HepG2 (cell line): Measurements from ENCODE around the gene PTPRU. TPM values are rescaled to one million over a fixed set of nuclear protein-coding genes. Genes with fewer than 3 reads are reported as not detected.

Source experiments
- ATF6 ChIP-seq: sonication (generic); formaldehyde crosslinking; conservative IDR thresholded peaks from 2 replicates; pipeline ENCODE4 v1.4.0; 2020; ENCODE audit warnings: missing genetic modification reagents
- DR1 ChIP-seq: sonication (generic); formaldehyde crosslinking; IDR thresholded peaks from 2 replicates; pipeline ENCODE4 v1.8.0; 2021; ENCODE audit warnings: mild to moderate bottlenecking, missing genetic modification reagents, inconsistent platforms
- EP300 ChIP-seq, 3 experiments: sonication (generic) in 1 of 3; formaldehyde crosslinking in 1 of 3; IDR thresholded peaks; 2 replicates each; pipeline versions ENCODE4 v1.5.1 to v1.6.1; 2011 to 2020; ENCODE audit warnings: low read depth in 2 of 3, low read length in 2 of 3, borderline replicate concordance in 1 of 3, improper control_type of control experiment in 1 of 3, mild to moderate bottlenecking in 1 of 3, missing genetic modification reagents in 1 of 3, moderate library complexity in 1 of 3
- FIP1L1 ChIP-seq: fragments of 200-400 bp; formaldehyde crosslinking; IDR thresholded peaks from 2 replicates; pipeline ENCODE4 v1.6.1; 2018; ENCODE audit warnings: low read depth, mild to moderate bottlenecking, low read length, moderate library complexity, borderline replicate concordance; ENCODE audit not compliant: insufficient read depth
- HOXA7 ChIP-seq: sonication (generic); formaldehyde crosslinking; IDR thresholded peaks from 2 replicates; pipeline ENCODE4 v1.8.1; 2022; ENCODE audit warnings: mild to moderate bottlenecking, missing genetic modification reagents, moderate library complexity
- NAIF1 ChIP-seq: sonication (generic); formaldehyde crosslinking; IDR thresholded peaks from 2 replicates; pipeline ENCODE4 v1.5.0; 2020; ENCODE audit warnings: mild to moderate bottlenecking, missing genetic modification reagents, borderline replicate concordance
- NFE2L1 ChIP-seq: sonication (generic); formaldehyde crosslinking; IDR thresholded peaks from 2 replicates; pipeline ENCODE4 v1.4.0; 2020; ENCODE audit warnings: missing genetic modification reagents, mild to moderate bottlenecking, borderline replicate concordance
- NFYB ChIP-seq: sonication (generic); formaldehyde crosslinking; IDR thresholded peaks from 2 replicates; pipeline ENCODE4 v1.4.0; 2020; ENCODE audit warnings: missing genetic modification reagents
- PHF8 ChIP-seq: sonication (generic); formaldehyde crosslinking; IDR thresholded peaks from 2 replicates; pipeline ENCODE4 v1.5.0; 2020; ENCODE audit warnings: missing genetic modification reagents
- POLR2AphosphoS2 ChIP-seq: IDR thresholded peaks from 2 replicates; pipeline ENCODE4 v1.6.1; 2011; ENCODE audit warnings: low read depth, low read length, improper control_type of control experiment
- TCF7L2 ChIP-seq: IDR thresholded peaks from 2 replicates; pipeline ENCODE4 v1.6.1; 2011; ENCODE audit warnings: mild to moderate bottlenecking, low read depth, low read length, moderate library complexity
- THAP11 ChIP-seq: IDR thresholded peaks from 2 replicates; pipeline ENCODE4 v1.6.1; 2016; ENCODE audit warnings: missing biosample characterization, missing genetic modification reagents
- THAP9 ChIP-seq: sonication (generic); formaldehyde crosslinking; IDR thresholded peaks from 2 replicates; pipeline ENCODE4; 2020; ENCODE audit warnings: missing genetic modification reagents, mild to moderate bottlenecking, borderline replicate concordance
- ZBTB21 ChIP-seq: sonication (generic); formaldehyde crosslinking; IDR thresholded peaks from 2 replicates; pipeline ENCODE4 v1.4.0; 2020; ENCODE audit warnings: missing genetic modification reagents
- ZFP37 ChIP-seq: sonication (generic); formaldehyde crosslinking; IDR thresholded peaks from 2 replicates; pipeline ENCODE4 v1.4.0; 2020; ENCODE audit warnings: missing genetic modification reagents, borderline replicate concordance
- ZMYM4 ChIP-seq: sonication (generic); formaldehyde crosslinking; IDR thresholded peaks from 2 replicates; pipeline ENCODE4 v1.8.1; 2023; ENCODE audit warnings: mild to moderate bottlenecking, missing genetic modification reagents
- ZNF10 ChIP-seq: sonication (generic); formaldehyde crosslinking; IDR thresholded peaks from 2 replicates; pipeline ENCODE4 v1.4.0; 2020; ENCODE audit warnings: mild to moderate bottlenecking, low read depth, missing genetic modification reagents, borderline replicate concordance
- ZNF143 ChIP-seq: sonication (generic); formaldehyde crosslinking; IDR thresholded peaks from 2 replicates; pipeline ENCODE4 v1.4.0; 2020; ENCODE audit warnings: missing genetic modification reagents
- ZNF331 ChIP-seq: sonication (generic); formaldehyde crosslinking; IDR thresholded peaks from 2 replicates; pipeline ENCODE4 v1.4.0; 2020; ENCODE audit warnings: missing genetic modification reagents
- ZNF337 ChIP-seq: sonication (generic); formaldehyde crosslinking; IDR thresholded peaks from 2 replicates; pipeline ENCODE4 v1.5.1; 2020; ENCODE audit warnings: missing genetic modification reagents, low read depth, mild to moderate bottlenecking, borderline replicate concordance
- ZNF446 ChIP-seq: sonication (generic); formaldehyde crosslinking; IDR thresholded peaks from 2 replicates; pipeline ENCODE4 v1.5.0; 2020; ENCODE audit warnings: mild to moderate bottlenecking, missing genetic modification reagents
- ZNF615 ChIP-seq: sonication (generic); formaldehyde crosslinking; IDR thresholded peaks from 2 replicates; pipeline ENCODE4 v1.5.0; 2020; ENCODE audit warnings: mild to moderate bottlenecking, missing genetic modification reagents, borderline replicate concordance
- ZNF652 ChIP-seq: IDR thresholded peaks from 2 replicates; pipeline ENCODE4 v1.6.1; 2016; ENCODE audit warnings: low read depth, borderline replicate concordance
- polyA plus RNA-seq, 8 experiments: library from polyadenylated mRNA; depleted of rRNA in 3 of 8; stranded (reverse) in 7 of 8; unstranded in 1 of 8; fragments of >200 nt; fragmentation: Illumina TruSeq in 4 of 8; extraction: Trizol in 4 of 8; gene quantifications; 2 replicates each; pipeline versions ENCODE4 v1.2.1 to v1.2.3, GENCODE V29; 2011 to 2016; ENCODE audit warnings: low read depth in 4 of 8, missing spikeins in 1 of 8, mixed read lengths in 1 of 8; ENCODE audit not compliant: insufficient read depth in 1 of 8
- total RNA-seq, 5 experiments: library from RNA; depleted of rRNA; stranded (reverse); fragments of >200 nt; fragmentation: Illumina TruSeq; extraction: Trizol; gene quantifications; 2 replicates each; pipeline ENCODE4 v1.2.3, GENCODE V29; 2016; ENCODE audit warnings: low read depth in 1 of 5
- TF ChIP-seq, protein P1 (sequence below): sonication (generic); formaldehyde crosslinking; IDR thresholded peaks from 2 replicates; pipeline ENCODE4 v1.5.0; 2020; ENCODE audit warnings: mild to moderate bottlenecking, missing genetic modification reagents

PTPRU gene
- total and polyA plus RNA-seq, 2 of the 13 experiments (the other 11 are each of a cell fraction or from before 2014, with no cell fraction given): 21.6 to 22.3 TPM

GRCh38 chr1:29237129-29237821, 953 bp downstream of the PTPRU start (continued):
- TF ChIP-seq TCF7L2: no peak
- no peak for TF ChIP-seq THAP11 (CRISPR knock-in tag)
- TF ChIP-seq ZNF10: no peak
- TF ChIP-seq ZNF337 (CRISPR knock-in tag): no peak
- no peak for TF ChIP-seq EP300 (IDR thresholded peaks at IDR 0.05; ENCODE audit: low read depth in 2 of 2, low read length in 2 of 2)
- TF ChIP-seq EP300 (CRISPR knock-in tag; IDR thresholded peaks at IDR 0.05; ENCODE audit: borderline replicate concordance): no peak
- no peak for TF ChIP-seq THAP9 (CRISPR knock-in tag)
- TF ChIP-seq POLR2AphosphoS2: no peak
- TF ChIP-seq DR1 (CRISPR knock-in tag): no peak
- no peak for TF ChIP-seq ZNF652 (CRISPR knock-in tag)
- TF ChIP-seq FIP1L1: no peak
- TF ChIP-seq, protein P1, sequence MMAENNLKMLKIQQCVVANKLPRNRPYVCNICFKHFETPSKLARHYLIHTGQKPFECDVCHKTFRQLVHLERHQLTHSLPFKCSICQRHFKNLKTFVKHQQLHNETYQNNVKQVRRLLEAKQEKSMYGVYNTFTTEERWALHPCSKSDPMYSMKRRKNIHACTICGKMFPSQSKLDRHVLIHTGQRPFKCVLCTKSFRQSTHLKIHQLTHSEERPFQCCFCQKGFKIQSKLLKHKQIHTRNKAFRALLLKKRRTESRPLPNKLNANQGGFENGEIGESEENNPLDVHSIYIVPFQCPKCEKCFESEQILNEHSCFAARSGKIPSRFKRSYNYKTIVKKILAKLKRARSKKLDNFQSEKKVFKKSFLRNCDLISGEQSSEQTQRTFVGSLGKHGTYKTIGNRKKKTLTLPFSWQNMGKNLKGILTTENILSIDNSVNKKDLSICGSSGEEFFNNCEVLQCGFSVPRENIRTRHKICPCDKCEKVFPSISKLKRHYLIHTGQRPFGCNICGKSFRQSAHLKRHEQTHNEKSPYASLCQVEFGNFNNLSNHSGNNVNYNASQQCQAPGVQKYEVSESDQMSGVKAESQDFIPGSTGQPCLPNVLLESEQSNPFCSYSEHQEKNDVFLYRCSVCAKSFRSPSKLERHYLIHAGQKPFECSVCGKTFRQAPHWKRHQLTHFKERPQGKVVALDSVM (CRISPR knock-in tag): no peak
- TF ChIP-seq ZNF331 (CRISPR knock-in tag): 0 out of 2 replicates have a peak, but pooled peaks have one; percentile 30
- no peak for TF ChIP-seq ZFP37 (CRISPR knock-in tag)
- TF ChIP-seq ZBTB21 (CRISPR knock-in tag): no peak
- TF ChIP-seq NFE2L1 (CRISPR knock-in tag): no peak
- TF ChIP-seq NFYB: no peak
- no peak for TF ChIP-seq ZNF615 (CRISPR knock-in tag)
- TF ChIP-seq ZNF143 (CRISPR knock-in tag): no peak
- TF ChIP-seq ZNF446 (CRISPR knock-in tag): no peak
- no peak for TF ChIP-seq ATF6 (CRISPR knock-in tag)
- peak; percentile 16; the same call in 1 of the 2 replicates for TF ChIP-seq PHF8 (CRISPR knock-in tag)
- no peak for TF ChIP-seq NAIF1 (CRISPR knock-in tag)
- no peak for TF ChIP-seq HOXA7 (CRISPR knock-in tag)
- peak; percentile 12; the same call in 1 of the 2 replicates for TF ChIP-seq ZMYM4 (CRISPR knock-in tag)
